SJCRH30 (cell line): Measurements from ENCODE around the gene KDM6B. TPM values are rescaled to one million over a fixed set of nuclear protein-coding genes. Genes with fewer than 3 reads are reported as not detected.

Source experiments
- total RNA-seq: library from RNA; depleted of rRNA; stranded (reverse); fragments of >200 nt; shearing (Covaris generic); gene quantifications from 2 replicates; pipeline ENCODE4 v1.2.3, GENCODE V29; 2014; rRNA removed

KDM6B gene
- total RNA-seq, 1 experiment from 2014 or later, result 6.4 TPM

Other genes with a start within 250 kb of the KDM6B start
- gene SOX15, start 244.1 kb upstream of the KDM6B start, total RNA-seq, result 0.10 and 0.30 TPM in 2 replicates
- gene FXR2, start 219.3 kb upstream of the KDM6B start, total RNA-seq, result 30.2 and 30.6 TPM in 2 replicates
- 17.3 and 17.6 TPM in 2 replicates for gene SAT2, start 206.4 kb upstream of the KDM6B start, total RNA-seq
- gene SHBG, start 204.1 kb upstream of the KDM6B start, total RNA-seq, result 0.14 and 0.38 TPM in 2 replicates
- gene ATP1B2, start 183.3 kb upstream of the KDM6B start, total RNA-seq, result 0.04 and 0.10 TPM in 2 replicates
- gene TP53, start 146.7 kb upstream of the KDM6B start, total RNA-seq, result 37.8 and 39.5 TPM in 2 replicates
- gene WRAP53, start 145.7 kb upstream of the KDM6B start, total RNA-seq, result 14.9 and 15.6 TPM in 2 replicates
- 3.5 and 4.1 TPM in 2 replicates for gene EFNB3, start 129.0 kb upstream of the KDM6B start, total RNA-seq
- not detected in 2 replicates for gene DNAH2, start 116.5 kb upstream of the KDM6B start, total RNA-seq
- gene TMEM88, start 20.8 kb downstream of the KDM6B start, total RNA-seq, result 0.36 and 0.63 TPM in 2 replicates
- gene NAA38, start 23.3 kb downstream of the KDM6B start, total RNA-seq, result 30.4 and 45.3 TPM in 2 replicates
- 3.5 and 5.3 TPM in 2 replicates for gene CYB5D1, start 23.8 kb downstream of the KDM6B start, total RNA-seq
- gene CHD3, start 54.6 kb downstream of the KDM6B start, total RNA-seq, result 101 and 109 TPM in 2 replicates
- gene RNF227, start 82.1 kb downstream of the KDM6B start, total RNA-seq, result 6.6 and 7.1 TPM in 2 replicates
- 0.61 and 0.73 TPM in 2 replicates for gene KCNAB3, start 95.6 kb downstream of the KDM6B start, total RNA-seq
- gene TRAPPC1, start 97.7 kb downstream of the KDM6B start, total RNA-seq, result 36.5 and 38.8 TPM in 2 replicates
- gene CNTROB, start 98.0 kb downstream of the KDM6B start, total RNA-seq, result 27.5 and 29.8 TPM in 2 replicates
- gene GUCY2D, start 168.4 kb downstream of the KDM6B start, total RNA-seq, result not detected in 2 replicates
- not detected in 2 replicates for gene ALOX15B, start 204.8 kb downstream of the KDM6B start, total RNA-seq